Neural cell (in vitro differentiated cells): ENCODE data around the gene SHC1.

Experiments
- EP300 ChIP-seq: fragments of 450-650 bp; conservative IDR thresholded peaks from 2 replicates; pipeline ENCODE4 v1.6.1; 2014; ENCODE audit warnings: antibody characterized with exemption, mild to moderate bottlenecking, moderate library complexity; ENCODE audit not compliant: poor library complexity, severe bottlenecking
- EZH2 ChIP-seq: fragments of 200-600, 300-800 bp; shearing (Covaris generic), sonication (generic); IDR thresholded peaks from 2 replicates; pipeline ENCODE4 v1.6.1; 2014; ENCODE audit warnings: antibody characterized with exemption, low read length, borderline replicate concordance, mild to moderate bottlenecking; ENCODE audit not compliant: insufficient read depth, poor library complexity, severe bottlenecking
- MXI1 ChIP-seq: fragments of 450-650 bp; conservative IDR thresholded peaks from 2 replicates; pipeline ENCODE4 v1.6.1; 2014; ENCODE audit warnings: antibody characterized with exemption, mild to moderate bottlenecking; ENCODE audit not compliant: poor library complexity, severe bottlenecking
- POLR2AphosphoS5 ChIP-seq: IDR thresholded peaks from 2 replicates; pipeline ENCODE4 v1.6.1; 2012
- RAD21 ChIP-seq: fragments of 450-650 bp; conservative IDR thresholded peaks from 2 replicates; pipeline ENCODE4 v1.6.1; 2014; ENCODE audit warnings: antibody characterized with exemption, mild to moderate bottlenecking, moderate library complexity
- SMC3 ChIP-seq: fragments of 450-650 bp; conservative IDR thresholded peaks from 2 replicates; pipeline ENCODE4 v1.6.1; 2014; ENCODE audit warnings: antibody characterized with exemption, mild to moderate bottlenecking, moderate library complexity; ENCODE audit not compliant: poor library complexity
- TAF1 ChIP-seq: IDR thresholded peaks from 2 replicates; pipeline ENCODE4 v1.6.1; 2012; ENCODE audit warnings: low read depth
- TF ChIP-seq, protein P1 (sequence below): fragments of 450-650 bp; IDR thresholded peaks from 2 replicates; pipeline ENCODE4 v1.5.1; 2014; ENCODE audit warnings: antibody characterized with exemption, mild to moderate bottlenecking, moderate library complexity; ENCODE audit not compliant: poor library complexity, severe bottlenecking
- TF ChIP-seq, protein P2 (sequence below): IDR thresholded peaks from 2 replicates; pipeline ENCODE4 v1.6.1; 2012; ENCODE audit warnings: borderline replicate concordance

DNA sequence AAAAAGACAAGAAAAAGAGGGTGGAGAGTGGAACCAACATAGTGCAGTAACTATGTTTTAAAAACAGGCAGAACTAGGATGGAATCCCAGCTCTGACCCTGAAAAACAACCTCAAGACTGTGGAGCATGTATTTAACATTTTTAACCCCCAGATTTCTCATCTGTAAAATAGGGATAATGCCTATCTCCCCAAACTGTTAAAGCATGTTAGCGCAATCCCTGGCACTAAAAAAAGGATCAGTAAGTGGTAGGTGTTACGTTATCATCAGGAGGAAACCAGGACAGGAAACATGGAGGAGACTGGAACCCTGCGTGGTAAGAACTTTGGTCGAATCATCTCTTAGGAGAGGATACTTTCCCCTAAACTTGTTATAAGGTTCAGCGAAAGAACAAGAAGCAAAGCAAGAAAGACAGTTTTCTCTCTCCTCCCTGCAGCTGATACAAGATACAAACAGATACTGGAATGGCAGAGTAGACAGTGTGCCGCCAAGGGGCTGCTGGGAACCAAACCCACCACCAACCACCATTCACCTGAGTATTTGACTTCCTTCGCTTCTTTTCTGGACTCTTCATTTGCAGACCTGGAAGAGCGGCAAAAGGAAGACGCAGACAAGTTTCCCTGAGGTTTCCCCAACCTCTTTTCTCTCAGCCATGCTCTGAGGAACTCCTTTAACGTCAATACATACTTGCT is 10.0 kb downstream of the SHC1 start:
- TF ChIP-seq EP300 (no peak), EZH2 (no peak), POLR2AphosphoS5 (no peak), TAF1 (no peak), MXI1 (no peak), SMC3 (no peak), RAD21 (no peak)
- TF ChIP-seq, protein P1, sequence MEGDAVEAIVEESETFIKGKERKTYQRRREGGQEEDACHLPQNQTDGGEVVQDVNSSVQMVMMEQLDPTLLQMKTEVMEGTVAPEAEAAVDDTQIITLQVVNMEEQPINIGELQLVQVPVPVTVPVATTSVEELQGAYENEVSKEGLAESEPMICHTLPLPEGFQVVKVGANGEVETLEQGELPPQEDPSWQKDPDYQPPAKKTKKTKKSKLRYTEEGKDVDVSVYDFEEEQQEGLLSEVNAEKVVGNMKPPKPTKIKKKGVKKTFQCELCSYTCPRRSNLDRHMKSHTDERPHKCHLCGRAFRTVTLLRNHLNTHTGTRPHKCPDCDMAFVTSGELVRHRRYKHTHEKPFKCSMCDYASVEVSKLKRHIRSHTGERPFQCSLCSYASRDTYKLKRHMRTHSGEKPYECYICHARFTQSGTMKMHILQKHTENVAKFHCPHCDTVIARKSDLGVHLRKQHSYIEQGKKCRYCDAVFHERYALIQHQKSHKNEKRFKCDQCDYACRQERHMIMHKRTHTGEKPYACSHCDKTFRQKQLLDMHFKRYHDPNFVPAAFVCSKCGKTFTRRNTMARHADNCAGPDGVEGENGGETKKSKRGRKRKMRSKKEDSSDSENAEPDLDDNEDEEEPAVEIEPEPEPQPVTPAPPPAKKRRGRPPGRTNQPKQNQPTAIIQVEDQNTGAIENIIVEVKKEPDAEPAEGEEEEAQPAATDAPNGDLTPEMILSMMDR = no peak
- TF ChIP-seq, protein P2, sequence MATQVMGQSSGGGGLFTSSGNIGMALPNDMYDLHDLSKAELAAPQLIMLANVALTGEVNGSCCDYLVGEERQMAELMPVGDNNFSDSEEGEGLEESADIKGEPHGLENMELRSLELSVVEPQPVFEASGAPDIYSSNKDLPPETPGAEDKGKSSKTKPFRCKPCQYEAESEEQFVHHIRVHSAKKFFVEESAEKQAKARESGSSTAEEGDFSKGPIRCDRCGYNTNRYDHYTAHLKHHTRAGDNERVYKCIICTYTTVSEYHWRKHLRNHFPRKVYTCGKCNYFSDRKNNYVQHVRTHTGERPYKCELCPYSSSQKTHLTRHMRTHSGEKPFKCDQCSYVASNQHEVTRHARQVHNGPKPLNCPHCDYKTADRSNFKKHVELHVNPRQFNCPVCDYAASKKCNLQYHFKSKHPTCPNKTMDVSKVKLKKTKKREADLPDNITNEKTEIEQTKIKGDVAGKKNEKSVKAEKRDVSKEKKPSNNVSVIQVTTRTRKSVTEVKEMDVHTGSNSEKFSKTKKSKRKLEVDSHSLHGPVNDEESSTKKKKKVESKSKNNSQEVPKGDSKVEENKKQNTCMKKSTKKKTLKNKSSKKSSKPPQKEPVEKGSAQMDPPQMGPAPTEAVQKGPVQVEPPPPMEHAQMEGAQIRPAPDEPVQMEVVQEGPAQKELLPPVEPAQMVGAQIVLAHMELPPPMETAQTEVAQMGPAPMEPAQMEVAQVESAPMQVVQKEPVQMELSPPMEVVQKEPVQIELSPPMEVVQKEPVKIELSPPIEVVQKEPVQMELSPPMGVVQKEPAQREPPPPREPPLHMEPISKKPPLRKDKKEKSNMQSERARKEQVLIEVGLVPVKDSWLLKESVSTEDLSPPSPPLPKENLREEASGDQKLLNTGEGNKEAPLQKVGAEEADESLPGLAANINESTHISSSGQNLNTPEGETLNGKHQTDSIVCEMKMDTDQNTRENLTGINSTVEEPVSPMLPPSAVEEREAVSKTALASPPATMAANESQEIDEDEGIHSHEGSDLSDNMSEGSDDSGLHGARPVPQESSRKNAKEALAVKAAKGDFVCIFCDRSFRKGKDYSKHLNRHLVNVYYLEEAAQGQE = no peak
